Endothelial cell of umbilical vein (primary cell): Measurements from ENCODE around the gene EHD1. TPM values are rescaled to one million over a fixed set of nuclear protein-coding genes. Genes with fewer than 3 reads are reported as not detected.

Experiments used
- BruUV-seq: library from RNA; stranded (reverse); fragments of 400-500 nt; replicated peaks from 2 replicates; lab custom pipeline; 2021; lab: Mats Ljungman, UMichigan
- CTCF ChIA-PET: fragments of 300-600, 350-600 bp; sonication (Branson Sonifier 250); formaldehyde crosslinking; loops from one replicate; lab custom pipeline; 2021; ENCODE audit warnings: antibody characterized with exemption, inconsistent platforms; lab: Charles Lee
- POLR2A ChIA-PET: fragments of 300-600, 350-600 bp; sonication (Branson Sonifier 250); formaldehyde crosslinking; loops from one replicate; lab custom pipeline; 2021; ENCODE audit warnings: antibody characterized with exemption, inconsistent platforms; lab: Charles Lee
- DNase-seq: peaks from one replicate; pipeline ENCODE4 v3.0.0-alpha.2; 2011; ENCODE audit warnings: low read depth, low spot score
- FAIRE-seq: peaks from 2 replicates; lab custom pipeline; 2011; peaks lifted over from hg19 to GRCh38; lab: Jason Lieb, UNC
- H2AFZ ChIP-seq: 2 replicates; pipeline ENCODE4 v1.6.0; 2012; ENCODE audit warnings: low read depth, low read length, control low read depth, inconsistent platforms
- H3K27ac ChIP-seq: 2 replicates; pipeline ENCODE4 v1.5.1; 2011; ENCODE audit warnings: low read depth, mild to moderate bottlenecking, control low read depth, low read length, moderate library complexity; ENCODE audit not compliant: insufficient read depth
- H3K27me3 ChIP-seq, 2 experiments: 2 replicates each; pipeline versions ENCODE4 v1.6.0 to v1.6.1; 2011; ENCODE audit warnings: low read length in 2 of 2, mixed read lengths in 1 of 2; ENCODE audit not compliant: control insufficient read depth in 2 of 2, insufficient read depth in 2 of 2
- H3K36me3 ChIP-seq, 2 experiments: 2 replicates in 1 of 2; 3 replicates in 1 of 2; pipeline ENCODE4 v1.5.1; 2011; ENCODE audit warnings: low read length in 2 of 2, mild to moderate bottlenecking in 1 of 2, moderate library complexity in 1 of 2; ENCODE audit not compliant: control insufficient read depth in 2 of 2, insufficient read depth in 2 of 2; ENCODE audit errors: extremely low read depth in 1 of 2
- H3K4me1 ChIP-seq: 3 replicates; pipeline ENCODE4 v1.5.1; 2011; ENCODE audit warnings: mild to moderate bottlenecking, low read length; ENCODE audit not compliant: control insufficient read depth, insufficient read depth; ENCODE audit errors: extremely low read depth
- H3K4me2 ChIP-seq: 2 replicates; pipeline ENCODE4 v1.6.1; 2011; ENCODE audit warnings: low read length, control low read depth, mixed read lengths; ENCODE audit not compliant: insufficient read depth
- H3K4me3 ChIP-seq, 3 experiments: fragments of 200-600 bp in 1 of 3; sonication (generic), shearing (Covaris generic) in 1 of 3; replicated peaks in 1 of 3; 2 replicates each; pipeline ENCODE4 v1.5.1; 2011 to 2016; ENCODE audit warnings: control low read depth in 3 of 3, low read length in 3 of 3, mild to moderate bottlenecking in 2 of 3, inconsistent platforms in 1 of 3, low read depth in 1 of 3, moderate library complexity in 1 of 3; ENCODE audit not compliant: insufficient read depth in 1 of 3
- H3K79me2 ChIP-seq: 2 replicates; pipeline ENCODE4 v1.6.0; 2012; ENCODE audit warnings: low read length, inconsistent platforms; ENCODE audit not compliant: control insufficient read depth, insufficient read depth
- H3K9ac ChIP-seq: replicated peaks from 2 replicates; pipeline ENCODE3; 2011; ENCODE audit warnings: low read length, control low read depth; ENCODE audit not compliant: insufficient read depth; ENCODE audit errors: extremely low read depth
- H3K9me1 ChIP-seq: replicated peaks from 3 replicates; pipeline ENCODE4 v1.6.0; 2011; ENCODE audit warnings: mild to moderate bottlenecking, low read length; ENCODE audit not compliant: control insufficient read depth, insufficient read depth; ENCODE audit errors: extremely low read depth
- H3K9me3 ChIP-seq: replicated peaks from 2 replicates; pipeline ENCODE4 v1.5.1; 2012; ENCODE audit warnings: low read length, inconsistent platforms; ENCODE audit not compliant: control insufficient read depth, insufficient read depth
- H4K20me1 ChIP-seq: replicated peaks from 2 replicates; pipeline ENCODE3; 2011; ENCODE audit warnings: mild to moderate bottlenecking, low read length; ENCODE audit not compliant: control insufficient read depth, insufficient read depth; ENCODE audit errors: extremely low read depth
- EZH2 ChIP-seq: IDR thresholded peaks from 2 replicates; pipeline ENCODE4 v1.6.1; 2012; ENCODE audit warnings: borderline replicate concordance, low read depth, mild to moderate bottlenecking, moderate library complexity, low read length, inconsistent platforms; ENCODE audit not compliant: severe bottlenecking
- FOS ChIP-seq: IDR thresholded peaks from 2 replicates; pipeline ENCODE4 v1.6.1; 2011; ENCODE audit warnings: mild to moderate bottlenecking, low read length, moderate library complexity, borderline replicate concordance; ENCODE audit not compliant: insufficient read depth
- GATA2 ChIP-seq: IDR thresholded peaks from 2 replicates; pipeline ENCODE4 v1.7.0; 2011; ENCODE audit warnings: low read depth, mild to moderate bottlenecking, moderate library complexity, mixed read lengths, low read length; ENCODE audit not compliant: insufficient read length, insufficient read depth
- JUN ChIP-seq: IDR thresholded peaks from 2 replicates; pipeline ENCODE4 v1.6.1; 2011; ENCODE audit warnings: borderline replicate concordance, low read depth; ENCODE audit not compliant: insufficient read length, insufficient read depth
- MYC ChIP-seq: IDR thresholded peaks from one replicate; pipeline ENCODE4 v1.6.1; 2011; ENCODE audit warnings: mild to moderate bottlenecking, low read depth, low read length
- POLR2A ChIP-seq: IDR thresholded peaks from 2 replicates; pipeline ENCODE4 v1.6.1; 2012; ENCODE audit warnings: low read depth, mild to moderate bottlenecking, control low read depth, low read length
- POLR2AphosphoS5 ChIP-seq: IDR thresholded peaks from 2 replicates; pipeline ENCODE4 v1.6.1; 2012; ENCODE audit warnings: low read depth, mild to moderate bottlenecking, control low read depth, low read length, moderate library complexity; ENCODE audit not compliant: insufficient read depth
- dilution Hi-C: fragments of 300-500 bp; cut with MboI; formaldehyde crosslinking; loops from one replicate; pipeline ENCODE4 v1.15.0; 2019; ENCODE audit warnings: low sequenced_read_pairs; ENCODE audit not compliant: extremely low pct_ligation_motif_present
- intact Hi-C: fragments of 100-400 bp; cut with micrococcal nuclease; formaldehyde crosslinking; loops from one replicate; pipeline ENCODE4 v1.10.0; 2022
- polyA plus RNA-seq, 4 experiments: library from polyadenylated mRNA; depleted of rRNA in 3 of 4; stranded (reverse) in 3 of 4; unstranded in 1 of 4; fragments of >200 nt; gene quantifications; 2 replicates each; pipeline versions ENCODE4 v1.2.1 to v1.2.3, GENCODE V29; 2011 to 2012; ENCODE audit warnings: missing spikeins in 1 of 4
- total RNA-seq: library from RNA; stranded (reverse); gene quantifications from 2 replicates; pipeline ENCODE4 v1.2.3, GENCODE V29; 2021
- TF ChIP-seq, protein P1 (sequence below): IDR thresholded peaks from 2 replicates; pipeline ENCODE4 v1.6.1; 2011; ENCODE audit not compliant: insufficient read depth, insufficient read length
- TF ChIP-seq, protein P2 (sequence below), 2 donors: IDR thresholded peaks; 1 replicate in 1 of 2; 2 replicates in 1 of 2; pipeline ENCODE4 v1.5.1; 2011; ENCODE audit warnings: low read length in 2 of 2, mild to moderate bottlenecking in 2 of 2, moderate library complexity in 2 of 2, control low read depth in 1 of 2, inconsistent platforms in 1 of 2, low read depth in 1 of 2; ENCODE audit not compliant: insufficient read depth in 1 of 2; ENCODE audit errors: extremely low read depth in 1 of 2

Gene EHD1
- total and polyA plus RNA-seq, 2 donors (not counting 3 experiments of a cell fraction or from before 2014, with no cell fraction given): 109 to 136 TPM

DNA sequence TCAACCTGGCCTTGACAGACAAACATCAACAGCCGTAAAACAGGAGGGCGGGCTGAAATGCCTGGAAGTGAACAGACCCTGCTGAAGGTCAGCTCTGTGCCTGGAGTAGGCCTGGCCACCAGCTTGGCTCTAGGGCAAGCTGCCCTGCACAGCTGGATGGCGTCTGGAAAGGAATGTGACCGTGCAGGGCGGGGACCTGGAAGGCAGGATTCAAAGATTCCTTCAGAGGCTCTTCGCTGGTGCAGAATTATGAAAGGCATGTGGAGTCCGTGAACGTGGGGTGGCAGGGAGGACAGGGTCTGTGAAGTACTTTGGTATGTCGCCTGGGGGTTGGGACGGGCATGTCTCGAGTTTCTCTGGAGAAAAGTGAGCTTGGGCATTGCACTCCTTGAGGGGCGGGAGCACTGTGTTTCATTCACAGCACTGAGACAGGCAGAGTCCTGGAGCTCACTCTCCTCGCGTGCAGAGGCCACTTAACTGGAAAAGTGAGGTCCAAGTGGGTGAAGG is 1.5 kb downstream of the EHD1 start:
- Histone ChIP-seq H4K20me1 (no peaks in the 10 kb centered on the region), H3K36me3 (peaks cover 2 to 11% of the 10 kb centered on the region in 2 experiments), H3K27ac (no peak overlapping the region), H3K9me3 (no peaks in the 10 kb centered on the region), H3K79me2 (peaks cover 56% of the 10 kb centered on the region), H2AFZ (no peak overlapping the region), H3K4me1 (peaks cover 24% of the 10 kb centered on the region), H3K4me3 (peak overlapping the region; percentile 30 to 74 (median 63)), H3K9me1 (no peaks in the 10 kb centered on the region), H3K9ac (peak overlapping the region; percentile 49), H3K4me2 (peak overlapping the region; percentile 79), H3K27me3 (no peaks in the 10 kb centered on the region)
- no TSS peak for BruUV-seq
- dilution Hi-C loops (no loop called here), intact Hi-C loops (loop anchor here (2.0 kb wide), 1 partner anchor 66 kb away; the partner anchor contains the start of gene MEN1)
- FAIRE-seq (peak; percentile 91), DNase-seq (peak; percentile 38)
- CTCF ChIA-PET: interaction anchor here (0.7 to 5.2 kb wide), 10 partner anchors 8 to 47 kb away, joined by 3 to 77 read pairs (median 6); partner anchors contain the start of genes CDC42BPG and PPP2R5B
- TF ChIP-seq JUN (no peak), FOS (no peak), EZH2 (no peak), POLR2A (no peak), POLR2AphosphoS5 (no peak), MYC (no peak), GATA2 (no peak)
- TF ChIP-seq, protein P1, sequence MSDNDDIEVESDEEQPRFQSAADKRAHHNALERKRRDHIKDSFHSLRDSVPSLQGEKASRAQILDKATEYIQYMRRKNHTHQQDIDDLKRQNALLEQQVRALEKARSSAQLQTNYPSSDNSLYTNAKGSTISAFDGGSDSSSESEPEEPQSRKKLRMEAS: no peak
- TF ChIP-seq, protein P2, sequence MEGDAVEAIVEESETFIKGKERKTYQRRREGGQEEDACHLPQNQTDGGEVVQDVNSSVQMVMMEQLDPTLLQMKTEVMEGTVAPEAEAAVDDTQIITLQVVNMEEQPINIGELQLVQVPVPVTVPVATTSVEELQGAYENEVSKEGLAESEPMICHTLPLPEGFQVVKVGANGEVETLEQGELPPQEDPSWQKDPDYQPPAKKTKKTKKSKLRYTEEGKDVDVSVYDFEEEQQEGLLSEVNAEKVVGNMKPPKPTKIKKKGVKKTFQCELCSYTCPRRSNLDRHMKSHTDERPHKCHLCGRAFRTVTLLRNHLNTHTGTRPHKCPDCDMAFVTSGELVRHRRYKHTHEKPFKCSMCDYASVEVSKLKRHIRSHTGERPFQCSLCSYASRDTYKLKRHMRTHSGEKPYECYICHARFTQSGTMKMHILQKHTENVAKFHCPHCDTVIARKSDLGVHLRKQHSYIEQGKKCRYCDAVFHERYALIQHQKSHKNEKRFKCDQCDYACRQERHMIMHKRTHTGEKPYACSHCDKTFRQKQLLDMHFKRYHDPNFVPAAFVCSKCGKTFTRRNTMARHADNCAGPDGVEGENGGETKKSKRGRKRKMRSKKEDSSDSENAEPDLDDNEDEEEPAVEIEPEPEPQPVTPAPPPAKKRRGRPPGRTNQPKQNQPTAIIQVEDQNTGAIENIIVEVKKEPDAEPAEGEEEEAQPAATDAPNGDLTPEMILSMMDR (IDR thresholded peaks at IDR 0.05; ENCODE audit: extremely low read depth in 1 of 2, insufficient read depth in 1 of 2, low read depth in 1 of 2, low read length in 2 of 2): no peak
- POLR2A ChIA-PET: interaction anchor here (1.1 to 3.9 kb wide), 5 partner anchors 8 to 28 kb away, joined by 3 to 45 read pairs (median 18); no protein-coding TSS in a partner anchor
